ENCODE measurements around the gene ZFYVE16. TPM values are rescaled to one million over a fixed set of nuclear protein-coding genes. Genes with fewer than 3 reads are reported as not detected.
"Not testable (repeated sequence)": the region's sequence is repeated elsewhere in the genome, so short reads cannot be mapped to it uniquely, and the experiment has no call there.

The ZFYVE16 gene
- total RNA-seq, 1 donor from 2014 or later: 74.4 TPM

DNA sequence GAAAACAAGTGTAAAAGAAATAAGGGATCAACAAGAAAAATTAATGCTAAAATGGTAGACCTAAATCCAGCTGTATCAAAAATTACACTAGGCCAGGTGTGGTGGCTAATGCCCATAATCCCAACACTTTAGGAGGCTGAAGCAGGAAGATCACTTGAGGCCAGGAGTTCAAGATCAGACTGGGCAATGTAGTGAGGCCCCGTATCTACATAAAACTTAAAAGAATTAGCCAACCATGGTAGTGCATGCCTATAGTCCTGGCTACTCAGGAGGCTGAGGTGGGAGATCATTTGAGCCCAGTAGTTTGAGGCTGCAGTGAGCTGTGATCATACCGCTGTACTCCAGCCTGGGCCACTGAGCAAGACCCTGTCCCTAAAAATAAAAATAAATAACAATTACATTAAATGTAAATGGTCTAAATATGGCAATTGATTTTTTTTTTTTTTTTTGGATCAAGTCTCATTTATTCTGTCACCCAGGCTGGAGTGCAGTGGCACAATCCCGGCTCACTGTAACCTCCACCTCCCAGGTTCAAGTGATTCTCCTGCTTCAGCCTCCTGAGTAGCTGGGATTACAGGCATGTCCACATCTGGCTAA, 75.9 kb downstream of the ZFYVE16 start:
- Mint-ChIP-seq H3K36me3 (ENCODE audit: insufficient read depth) (peaks cover 51% of the 10 kb centered on the region), H3K27me3 (no peaks in the 10 kb centered on the region), H3K27ac (no peak overlapping the region), H3K4me3 (ENCODE audit: low read depth) (no peak overlapping the region), H3K9me3 (ENCODE audit: low read depth) (peaks cover 15% of the 10 kb centered on the region), H3K4me1 (ENCODE audit: low read depth) (peaks cover 17% of the 10 kb centered on the region)
- no peak for DNase-seq (ENCODE audit: low spot score, unreplicated experiment)
- TF ChIP-seq, protein P1, sequence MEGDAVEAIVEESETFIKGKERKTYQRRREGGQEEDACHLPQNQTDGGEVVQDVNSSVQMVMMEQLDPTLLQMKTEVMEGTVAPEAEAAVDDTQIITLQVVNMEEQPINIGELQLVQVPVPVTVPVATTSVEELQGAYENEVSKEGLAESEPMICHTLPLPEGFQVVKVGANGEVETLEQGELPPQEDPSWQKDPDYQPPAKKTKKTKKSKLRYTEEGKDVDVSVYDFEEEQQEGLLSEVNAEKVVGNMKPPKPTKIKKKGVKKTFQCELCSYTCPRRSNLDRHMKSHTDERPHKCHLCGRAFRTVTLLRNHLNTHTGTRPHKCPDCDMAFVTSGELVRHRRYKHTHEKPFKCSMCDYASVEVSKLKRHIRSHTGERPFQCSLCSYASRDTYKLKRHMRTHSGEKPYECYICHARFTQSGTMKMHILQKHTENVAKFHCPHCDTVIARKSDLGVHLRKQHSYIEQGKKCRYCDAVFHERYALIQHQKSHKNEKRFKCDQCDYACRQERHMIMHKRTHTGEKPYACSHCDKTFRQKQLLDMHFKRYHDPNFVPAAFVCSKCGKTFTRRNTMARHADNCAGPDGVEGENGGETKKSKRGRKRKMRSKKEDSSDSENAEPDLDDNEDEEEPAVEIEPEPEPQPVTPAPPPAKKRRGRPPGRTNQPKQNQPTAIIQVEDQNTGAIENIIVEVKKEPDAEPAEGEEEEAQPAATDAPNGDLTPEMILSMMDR (IDR thresholded peaks at IDR 0.05; ENCODE audit: unreplicated experiment): no peak

DNA sequence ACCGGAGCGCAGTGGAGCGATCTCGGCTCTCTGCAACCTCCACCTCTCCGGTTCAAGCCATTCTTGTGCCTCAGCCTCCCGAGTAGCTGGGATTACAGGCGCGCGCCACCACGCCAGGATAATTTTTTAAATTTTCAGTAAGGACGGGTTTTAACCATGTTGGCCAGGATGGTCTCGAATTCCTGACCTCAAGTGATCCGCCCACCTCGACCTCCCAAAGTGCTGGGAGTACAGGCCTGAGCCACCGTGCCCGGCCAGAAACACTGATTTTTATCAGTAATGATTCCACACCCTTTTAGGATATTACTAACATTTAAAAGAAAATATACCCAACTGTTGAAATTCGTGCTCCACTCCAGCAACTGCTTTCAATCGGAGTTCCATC, 79.6 kb downstream of the ZFYVE16 start:
- TF ChIP-seq, protein P1 (IDR thresholded peaks at IDR 0.05; ENCODE audit: unreplicated experiment): no peak
- Mint-ChIP-seq H3K4me1 (ENCODE audit: low read depth) (peaks cover 23% of the 10 kb centered on the region), H3K27me3 (no peaks in the 10 kb centered on the region), H3K4me3 (ENCODE audit: low read depth) (peak overlapping the region; percentile 86), H3K9me3 (ENCODE audit: low read depth) (peaks cover 9% of the 10 kb centered on the region), H3K36me3 (ENCODE audit: insufficient read depth) (peaks cover 23% of the 10 kb centered on the region), H3K27ac (peak overlapping the region; percentile 93)
- DNase-seq (ENCODE audit: low spot score, unreplicated experiment): no peak

DNA sequence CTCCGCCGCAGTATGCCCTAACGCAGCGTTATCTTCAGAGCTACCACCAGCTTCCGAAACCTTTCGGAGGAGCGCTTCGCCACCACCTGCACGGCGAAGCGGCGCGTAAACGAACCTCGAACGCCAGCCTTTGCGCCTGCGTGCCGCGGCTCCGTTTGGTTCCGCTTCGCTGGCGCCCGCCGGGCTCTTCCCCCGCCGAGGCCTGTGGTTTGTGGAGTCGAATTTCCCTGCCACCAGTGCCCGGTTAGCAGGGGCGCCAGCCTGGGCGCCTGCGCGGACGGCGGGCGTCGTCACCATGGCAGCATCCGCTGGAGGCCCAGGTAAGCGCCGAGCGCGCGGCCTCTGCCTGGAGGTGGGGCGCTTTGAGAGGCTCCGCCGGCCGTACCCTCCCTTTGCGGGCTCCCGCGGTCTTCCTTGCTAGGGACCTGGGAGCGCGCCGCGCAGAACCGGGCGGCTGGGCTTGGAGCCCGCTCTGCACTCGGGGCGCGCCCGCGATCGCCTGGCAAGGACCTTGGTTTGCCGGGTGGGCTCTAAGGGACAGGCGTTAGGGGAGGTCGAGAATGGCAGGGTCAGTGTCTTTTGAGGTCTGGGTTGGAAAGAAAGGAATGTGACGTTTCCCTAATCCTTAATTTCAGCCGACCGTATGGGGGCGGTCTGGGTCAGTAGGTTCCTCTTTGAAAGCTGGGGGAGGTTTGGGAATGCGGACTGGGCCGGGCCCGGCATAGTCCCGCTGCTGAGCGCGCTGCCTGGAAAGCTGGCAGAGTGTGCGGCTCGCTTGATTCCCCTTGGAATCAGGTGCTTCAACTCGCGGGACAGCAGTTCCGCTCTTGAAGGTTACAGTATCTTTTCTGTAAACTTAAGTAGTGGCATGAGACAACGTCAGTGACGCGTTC, 80.2 kb downstream of the ZFYVE16 start, which contains the start of gene FAM151B:
TSS of gene FAM151B (plus strand) at position 272 of the 893 bp plus-strand sequence. CDS start at position 296, 24 bp downstream.
- H3K9me3 Mint-ChIP-seq (ENCODE audit: low read depth): peaks cover 6% of the 10 kb centered on the region
- H3K27ac Mint-ChIP-seq: peak within 1 kb of the TSS; percentile 97
- peak; percentile 90 for DNase-seq (ENCODE audit: low spot score, unreplicated experiment)
- peaks cover 23% of the 10 kb centered on the region for H3K4me1 Mint-ChIP-seq (ENCODE audit: low read depth)
- H3K36me3 Mint-ChIP-seq (ENCODE audit: insufficient read depth): peaks cover 18% of the 10 kb centered on the region
- peak within 1 kb of the TSS; percentile 86 for H3K4me3 Mint-ChIP-seq (ENCODE audit: low read depth)
- no peaks in the 10 kb centered on the region for H3K27me3 Mint-ChIP-seq
- TF ChIP-seq, protein P1 (IDR thresholded peaks at IDR 0.05; ENCODE audit: unreplicated experiment): peak; percentile 14

DNA sequence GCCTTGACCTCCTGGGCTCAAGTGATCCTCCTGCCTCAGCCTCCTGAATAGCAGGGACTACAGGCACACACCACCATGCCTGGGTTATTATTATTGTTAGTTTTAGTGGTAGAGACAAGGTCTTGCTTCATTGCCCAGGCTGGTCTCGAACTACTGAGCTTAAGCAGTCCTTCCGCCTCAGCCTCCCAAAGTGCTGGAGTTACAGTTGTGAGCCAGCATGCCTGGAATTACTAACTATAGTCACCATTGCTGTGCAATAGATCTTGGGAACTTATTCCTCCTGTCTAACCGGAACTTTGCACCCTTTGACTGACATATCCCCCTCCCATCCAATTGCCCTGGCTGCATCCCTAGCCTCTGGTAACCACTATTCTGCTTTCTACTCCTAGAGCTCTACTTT, 83.4 kb downstream of the ZFYVE16 start:
- DNase-seq (ENCODE audit: low spot score, unreplicated experiment): no peak
- H3K4me1 Mint-ChIP-seq (ENCODE audit: low read depth): peaks cover 23% of the 10 kb centered on the region
- peak overlapping the region; percentile 59 for H3K27ac Mint-ChIP-seq
- no peaks in the 10 kb centered on the region for H3K27me3 Mint-ChIP-seq
- peaks cover 6% of the 10 kb centered on the region for H3K9me3 Mint-ChIP-seq (ENCODE audit: low read depth)
- TF ChIP-seq, protein P1 (IDR thresholded peaks at IDR 0.05; ENCODE audit: unreplicated experiment): no peak
- H3K36me3 Mint-ChIP-seq (ENCODE audit: insufficient read depth): no peaks in the 10 kb centered on the region
- H3K4me3 Mint-ChIP-seq (ENCODE audit: low read depth): no peak overlapping the region

DNA sequence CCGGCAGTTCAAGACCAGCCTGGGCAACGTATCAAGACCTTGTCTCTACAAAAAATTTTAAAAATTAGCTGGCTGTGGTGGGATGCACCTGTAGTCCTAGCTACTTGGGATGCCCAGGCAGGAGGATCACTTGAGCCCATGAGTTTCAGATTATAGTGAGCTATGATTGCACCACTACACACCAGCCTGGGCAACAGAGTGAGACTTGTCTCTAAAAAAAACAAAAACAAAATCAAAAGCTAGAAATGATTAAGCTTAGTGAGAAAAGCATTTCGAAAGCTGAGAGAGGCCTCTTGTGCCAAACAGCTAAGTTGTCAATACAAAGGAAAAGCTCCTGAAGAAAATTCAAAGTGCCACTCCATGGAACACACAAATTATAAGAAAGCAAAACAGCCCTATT, 84.9 kb downstream of the ZFYVE16 start:
- Mint-ChIP-seq H3K4me1 (ENCODE audit: low read depth) (peaks cover 11% of the 10 kb centered on the region), H3K4me3 (ENCODE audit: low read depth) (no peak overlapping the region)
- TF ChIP-seq, protein P1 (IDR thresholded peaks at IDR 0.05; ENCODE audit: unreplicated experiment): no peak

DNA sequence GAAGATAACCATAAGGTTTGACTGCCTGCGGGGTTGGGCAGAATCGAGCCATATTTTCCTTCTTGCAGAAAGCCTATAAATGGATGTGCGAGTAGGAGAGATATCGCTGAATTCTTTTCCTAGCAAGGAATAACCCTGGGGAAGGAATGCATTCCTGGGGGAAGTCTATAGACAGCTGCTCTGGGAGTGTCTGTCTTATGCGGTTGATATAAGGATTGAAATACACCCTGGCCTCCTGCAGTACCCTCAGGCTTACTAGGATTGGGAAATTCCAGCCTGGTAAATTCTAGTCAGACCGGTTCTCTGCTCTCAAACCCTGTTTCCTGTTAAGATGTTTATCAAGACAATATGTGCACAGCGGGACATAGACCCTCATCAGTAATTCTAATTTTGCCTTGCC, 85.6 kb downstream of the ZFYVE16 start:
- H3K27me3 Mint-ChIP-seq; H3K4me1 Mint-ChIP-seq (ENCODE audit: low read depth); H3K4me3 Mint-ChIP-seq (ENCODE audit: low read depth); H3K27ac Mint-ChIP-seq; H3K9me3 Mint-ChIP-seq (ENCODE audit: low read depth); H3K36me3 Mint-ChIP-seq (ENCODE audit: insufficient read depth); DNase-seq (ENCODE audit: low spot score, unreplicated experiment): not testable (repeated sequence)

More for the DNA sequence above, 84.9 kb downstream of the ZFYVE16 start:
- Mint-ChIP-seq H3K36me3 (ENCODE audit: insufficient read depth) (no peaks in the 10 kb centered on the region), H3K27me3 (no peaks in the 10 kb centered on the region), H3K27ac (no peak overlapping the region), H3K9me3 (ENCODE audit: low read depth) (peaks cover 6% of the 10 kb centered on the region)
- DNase-seq (ENCODE audit: low spot score, unreplicated experiment): no peak
